Muscle of back (tissue), 11 donors: Measurements from ENCODE around the gene PPP2R3A. TPM values are rescaled to one million over a fixed set of nuclear protein-coding genes. Genes with fewer than 3 reads are reported as not detected.
A peak's percentile ranks its signal among the peaks of the same experiment; 100 is the strongest.
"Not testable (repeated sequence)": the region's sequence is repeated elsewhere in the genome, so short reads cannot be mapped to it uniquely, and the experiment has no call there.

Experiments used
- DNase-seq, 3 donors: peaks; one replicate each; pipeline versions ENCODE4 v3.0.0 to v3.0.0-alpha.2; 2013
- polyA plus RNA-seq, 10 donors: library from polyadenylated mRNA; unstranded; fragments of 120-200 nt; gene quantifications; one replicate each; pipeline ENCODE4 v1.2.1, GENCODE V29; 2013; ENCODE audit not compliant: insufficient read length in 10 of 10

Gene PPP2R3A
- polyA plus RNA-seq, 10 donors: 32.6 to 82.8 (median 53.3) TPM

DNA sequence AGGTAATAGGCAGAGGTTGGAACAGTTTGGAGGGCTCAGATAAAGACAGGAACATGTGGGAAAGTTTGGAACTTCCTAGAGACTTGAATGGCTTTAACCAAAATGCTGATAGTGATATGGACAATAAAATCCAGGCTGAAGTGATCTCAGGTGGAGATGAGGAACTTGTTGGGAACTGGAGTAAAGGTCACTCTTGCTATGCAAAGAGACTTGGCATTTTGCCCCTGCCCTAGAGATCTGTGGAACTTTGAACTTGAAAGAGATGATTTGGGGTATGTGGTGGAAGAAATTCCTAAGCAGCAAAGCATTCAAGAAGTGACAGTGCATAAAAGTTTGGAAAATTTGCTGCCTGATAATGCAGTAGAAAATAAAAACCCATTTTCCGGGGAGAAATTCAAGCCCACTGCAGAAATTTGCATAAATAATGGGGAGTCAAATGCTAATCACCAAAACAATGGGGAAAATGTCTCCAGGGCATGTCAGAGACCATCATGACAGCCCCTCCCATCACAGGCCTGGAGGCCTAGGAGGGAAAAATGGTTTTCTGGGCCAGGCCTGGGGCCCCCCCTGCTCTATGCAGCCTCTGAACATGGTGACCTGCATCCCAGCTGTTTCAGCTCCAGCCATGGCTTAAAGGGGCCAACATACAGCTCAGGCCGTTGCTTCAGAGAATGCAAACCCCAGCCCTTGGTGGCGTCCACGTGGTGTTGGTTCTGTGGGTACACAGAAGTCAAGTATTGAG, 118.3 kb downstream of the PPP2R3A start:
- not testable (repeated sequence) for DNase-seq

DNA sequence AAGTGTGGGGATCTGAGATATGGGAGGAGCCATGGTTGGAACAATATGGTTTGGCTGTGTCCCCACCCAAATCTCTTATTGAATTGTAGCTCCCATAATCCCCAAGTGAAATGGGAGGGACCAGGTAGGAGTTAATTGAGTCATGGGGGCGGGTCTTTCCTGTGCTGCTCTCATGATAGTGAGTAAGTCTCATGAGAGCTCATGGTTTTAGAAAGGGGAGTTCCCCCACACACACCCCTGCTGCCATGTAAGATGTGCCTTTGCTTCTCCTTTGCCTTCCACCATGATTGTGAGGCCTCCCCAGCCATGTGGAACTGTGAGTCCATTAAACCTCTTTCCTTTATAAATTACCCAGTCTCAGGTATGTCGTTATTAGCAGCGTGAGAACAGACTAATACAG, 119.5 kb downstream of the PPP2R3A start:
- not testable (repeated sequence) for DNase-seq

DNA sequence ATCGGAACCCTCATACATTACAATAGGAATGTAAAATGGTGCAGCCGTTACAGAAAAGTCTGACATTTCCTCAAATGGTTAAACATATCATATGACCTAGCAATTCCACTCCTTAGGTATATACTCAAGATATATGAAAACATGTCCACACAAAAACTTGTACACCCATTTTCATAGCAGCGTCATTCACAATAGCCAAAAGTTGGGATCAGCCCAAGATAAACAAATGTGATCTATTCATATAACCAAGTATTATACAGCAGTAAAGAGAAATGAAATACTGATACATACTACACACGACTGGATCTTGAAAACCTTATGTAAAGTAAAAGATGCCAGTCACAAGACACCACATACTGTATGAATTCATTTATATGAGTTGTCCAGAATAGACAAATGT, 128.2 kb downstream of the PPP2R3A start:
- no peak for DNase-seq

DNA sequence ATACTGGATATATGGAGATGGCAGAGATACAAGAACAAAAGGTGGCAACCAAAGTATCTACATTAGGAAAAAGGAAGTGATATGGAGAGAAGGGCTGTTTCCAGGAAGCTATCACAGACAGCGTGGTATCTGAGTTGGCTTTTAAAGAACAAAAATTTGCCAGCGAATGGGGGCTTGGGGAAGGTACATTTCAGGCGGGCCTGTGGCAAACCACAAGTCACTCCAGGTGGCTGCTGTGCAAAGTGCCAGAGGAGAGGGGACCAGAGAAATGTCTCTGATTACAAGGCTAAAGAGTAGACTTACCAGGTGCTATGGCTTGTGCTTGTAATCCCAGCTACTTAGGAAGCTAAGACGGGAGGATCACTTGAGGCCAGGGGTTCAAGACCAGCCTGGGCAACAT, 139.5 kb downstream of the PPP2R3A start:
- DNase-seq: no peak

DNA sequence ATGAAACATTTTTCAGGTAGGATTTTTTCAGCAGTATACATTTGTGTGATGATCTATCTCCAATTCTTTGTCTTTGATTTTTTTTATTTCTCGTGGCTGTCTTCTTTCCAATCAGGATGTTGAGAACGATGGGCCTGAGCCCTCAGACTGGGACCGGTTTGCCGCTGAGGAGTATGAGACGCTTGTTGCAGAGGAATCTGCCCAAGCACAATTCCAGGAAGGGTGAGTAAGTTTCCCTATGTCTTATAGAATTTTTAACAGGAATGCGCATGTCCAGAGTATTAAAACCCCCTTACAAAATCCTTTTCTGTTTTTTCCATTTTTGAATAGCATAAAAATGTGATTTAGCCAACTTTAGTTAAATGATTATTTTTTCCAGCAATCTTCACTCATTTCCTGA, 140.6 kb downstream of the PPP2R3A start:
- DNase-seq: no peak

DNA sequence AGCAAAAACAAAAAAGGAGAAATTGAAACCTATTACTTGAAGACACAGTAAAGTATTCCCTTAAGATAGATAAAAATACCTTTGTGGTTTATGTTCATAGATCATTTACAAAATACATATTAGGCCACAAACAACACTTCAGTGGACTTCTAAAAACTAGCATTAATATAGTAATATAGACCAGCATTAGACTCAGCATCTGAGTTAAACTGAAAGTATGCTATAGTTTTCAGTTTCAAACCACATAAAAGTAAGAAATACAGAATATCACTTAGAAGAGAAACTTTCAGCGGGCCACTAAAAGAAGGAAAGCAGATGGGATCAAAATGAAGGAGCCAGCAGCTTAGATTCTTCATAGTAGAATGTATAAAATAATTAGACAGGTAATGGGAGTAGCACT, 144.0 kb downstream of the PPP2R3A start:
- no peak for DNase-seq

DNA sequence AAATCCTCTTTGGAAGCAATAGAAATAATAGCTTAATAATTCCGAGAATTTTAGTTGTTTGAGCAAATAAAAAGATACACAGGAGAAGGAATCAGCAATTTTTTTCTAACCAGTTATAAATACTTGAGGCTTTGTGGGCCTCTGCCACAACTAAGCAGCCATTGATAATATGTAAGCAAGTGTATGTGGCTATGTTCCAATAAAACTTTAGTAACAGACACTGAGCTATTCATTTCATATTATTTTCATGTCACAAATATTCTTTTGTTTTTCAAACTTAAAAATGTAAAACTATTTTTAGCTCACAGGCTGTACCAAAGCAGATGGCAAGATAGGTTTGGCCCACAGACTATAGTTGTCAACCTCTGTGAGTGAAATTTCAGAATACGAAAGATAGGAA, 145.0 kb downstream of the PPP2R3A start:
- no peak for DNase-seq

DNA sequence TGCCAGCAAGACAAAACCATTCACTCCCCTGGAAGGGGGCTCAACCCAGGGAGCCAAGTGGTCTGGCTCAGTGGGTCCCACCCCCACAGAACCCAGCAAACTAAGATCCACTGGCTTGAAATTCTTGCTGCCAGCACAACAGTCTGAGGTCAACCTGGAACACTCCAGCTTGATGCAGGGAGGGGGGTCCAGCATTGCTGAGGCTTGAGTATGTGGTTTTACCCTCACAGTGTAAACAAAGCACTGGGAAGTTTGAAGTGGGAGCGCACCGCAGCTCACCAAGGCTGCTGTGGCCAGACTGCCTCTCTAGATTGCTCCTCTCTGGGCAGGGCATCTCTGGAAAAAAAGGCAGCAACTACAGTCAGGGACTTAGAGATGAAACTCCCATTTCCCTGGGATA, 148.9 kb downstream of the PPP2R3A start:
- no peak for DNase-seq

DNA sequence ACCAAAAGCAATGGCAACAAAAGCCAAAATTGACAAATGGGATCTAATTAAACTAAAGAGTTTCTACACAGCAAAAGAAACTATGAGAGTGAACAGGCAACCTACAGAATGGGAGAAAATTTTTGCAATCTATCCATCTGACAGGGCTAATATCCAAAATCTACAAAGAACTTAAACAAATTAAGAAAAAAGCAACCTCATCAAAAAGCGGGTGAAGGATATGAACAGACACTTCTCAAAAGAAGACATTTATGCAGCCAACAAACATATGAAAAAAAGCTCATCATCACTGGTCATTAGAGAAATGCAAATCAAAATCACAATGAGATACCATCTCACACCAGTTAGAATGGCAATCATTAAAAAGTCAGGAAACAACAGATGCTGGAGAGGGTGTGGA, 153.8 kb downstream of the PPP2R3A start:
- DNase-seq: not testable (repeated sequence)

DNA sequence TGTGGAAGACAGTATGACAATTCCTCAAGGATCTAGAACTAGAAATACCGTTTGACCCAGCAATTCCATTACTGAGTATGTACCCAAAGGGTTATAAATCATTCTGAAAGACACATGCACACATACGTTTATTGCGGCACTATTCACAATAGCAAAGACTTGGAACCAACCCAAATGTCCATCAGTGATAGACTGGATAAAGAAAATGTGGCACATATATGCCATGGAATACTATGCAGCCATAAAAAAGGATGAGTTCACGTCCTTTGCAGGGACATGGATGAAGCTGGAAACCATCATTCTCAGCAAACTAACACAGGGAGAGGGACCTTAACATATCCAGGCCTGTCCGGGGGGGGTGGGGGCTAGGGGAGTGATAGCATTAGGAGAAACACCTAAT, 154.3 kb downstream of the PPP2R3A start:
- DNase-seq: not testable (repeated sequence)

DNA sequence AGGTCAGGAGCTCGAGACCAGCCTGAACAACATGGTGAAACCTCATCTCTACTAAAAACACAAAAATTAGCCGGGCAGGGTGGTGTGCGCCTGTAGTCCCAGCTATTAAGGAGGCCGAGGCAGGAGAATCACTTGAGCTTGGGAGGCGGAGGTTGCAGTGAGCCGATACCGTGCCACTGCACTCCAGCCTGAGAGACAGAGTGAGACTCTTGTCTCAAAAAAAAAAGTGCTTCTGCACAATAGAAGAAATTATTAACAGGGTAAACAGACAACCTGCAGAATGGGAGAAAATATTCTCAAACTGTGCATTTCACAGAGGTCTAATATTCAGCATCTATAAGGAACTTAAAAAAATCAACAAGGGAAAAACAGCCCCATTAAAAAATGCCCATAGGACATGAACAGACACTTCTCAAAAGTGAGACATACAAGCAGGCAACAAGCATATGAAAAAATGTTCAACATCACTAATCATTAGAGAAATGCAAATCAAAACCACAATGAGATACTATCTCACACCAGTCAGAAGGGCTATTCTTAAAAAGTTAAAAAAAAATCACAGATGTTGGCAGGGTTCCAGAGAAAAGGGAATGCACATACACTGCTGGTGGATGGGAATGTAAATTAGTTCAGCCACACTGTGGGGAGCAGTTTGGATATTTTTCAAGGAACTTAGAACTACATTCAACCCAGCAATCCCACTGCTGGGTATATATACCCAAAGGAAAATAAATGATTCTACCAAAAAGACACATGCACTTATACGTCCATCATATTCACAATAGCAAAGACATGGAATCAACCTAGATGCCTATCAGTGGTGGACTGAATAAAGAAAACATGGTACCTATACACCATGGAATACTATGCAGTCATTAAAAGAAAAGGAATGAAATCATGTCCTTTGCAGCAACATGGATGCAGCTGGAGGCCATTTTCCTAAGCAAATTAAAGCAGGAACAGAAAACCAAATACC, 155.1 kb downstream of the PPP2R3A start:
- DNase-seq: peak in 1 of 3 donors; percentile 41

DNA sequence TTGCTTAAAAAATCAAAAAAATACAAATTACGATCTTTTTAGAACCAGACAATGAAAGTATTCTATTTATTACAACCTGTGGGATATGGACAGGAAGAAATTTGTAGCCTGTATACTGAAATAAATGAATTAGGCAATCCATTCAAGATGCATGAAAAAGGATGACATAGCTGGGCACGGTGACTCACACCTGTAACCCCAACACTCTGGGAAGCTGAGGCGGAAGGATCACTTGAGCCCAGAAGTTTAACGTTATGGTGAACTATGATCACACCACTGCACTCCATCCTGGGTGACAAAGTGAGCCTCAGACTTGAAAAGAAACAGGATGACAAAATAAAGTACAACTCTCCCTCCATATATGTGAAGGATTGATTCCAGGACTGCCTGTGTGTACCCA, 156.5 kb downstream of the PPP2R3A start:
- DNase-seq: no peak

DNA sequence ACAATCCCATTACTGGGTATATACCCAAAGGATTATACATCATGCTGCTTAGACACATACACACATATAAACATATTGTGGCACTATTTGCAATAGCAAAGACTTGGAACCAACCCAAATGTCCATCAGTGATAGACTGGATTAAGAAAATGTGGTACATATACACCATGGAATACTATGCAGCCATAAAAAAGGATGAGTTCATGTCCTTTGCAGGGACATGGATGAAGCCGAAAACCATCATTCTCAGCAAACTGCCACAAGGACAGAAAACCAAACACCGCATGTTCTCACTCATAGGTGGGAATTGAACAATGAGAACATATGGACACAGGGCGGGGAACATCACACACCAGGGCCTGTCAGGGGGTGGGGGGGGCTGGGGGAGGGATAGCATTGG, 166.1 kb downstream of the PPP2R3A start:
- DNase-seq: not testable (repeated sequence)

DNA sequence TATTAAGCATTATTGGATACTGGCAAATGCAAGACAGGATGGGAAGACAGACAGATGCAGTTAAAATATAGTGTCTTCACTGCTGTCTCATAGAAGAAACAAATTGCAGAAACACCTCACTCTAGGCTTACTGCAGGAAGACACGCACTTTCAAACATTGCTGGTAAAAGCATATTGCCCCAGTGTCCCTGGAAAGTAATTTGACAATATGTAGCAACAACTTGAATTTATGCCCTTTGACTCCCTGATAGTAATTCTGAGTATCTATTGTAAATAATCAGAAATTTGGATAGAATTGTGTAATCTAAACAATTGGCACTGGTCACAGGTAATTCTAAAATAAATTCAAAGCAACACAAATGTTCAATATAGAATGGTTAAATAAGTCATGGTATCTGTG, 168.6 kb downstream of the PPP2R3A start:
- DNase-seq: no peak

DNA sequence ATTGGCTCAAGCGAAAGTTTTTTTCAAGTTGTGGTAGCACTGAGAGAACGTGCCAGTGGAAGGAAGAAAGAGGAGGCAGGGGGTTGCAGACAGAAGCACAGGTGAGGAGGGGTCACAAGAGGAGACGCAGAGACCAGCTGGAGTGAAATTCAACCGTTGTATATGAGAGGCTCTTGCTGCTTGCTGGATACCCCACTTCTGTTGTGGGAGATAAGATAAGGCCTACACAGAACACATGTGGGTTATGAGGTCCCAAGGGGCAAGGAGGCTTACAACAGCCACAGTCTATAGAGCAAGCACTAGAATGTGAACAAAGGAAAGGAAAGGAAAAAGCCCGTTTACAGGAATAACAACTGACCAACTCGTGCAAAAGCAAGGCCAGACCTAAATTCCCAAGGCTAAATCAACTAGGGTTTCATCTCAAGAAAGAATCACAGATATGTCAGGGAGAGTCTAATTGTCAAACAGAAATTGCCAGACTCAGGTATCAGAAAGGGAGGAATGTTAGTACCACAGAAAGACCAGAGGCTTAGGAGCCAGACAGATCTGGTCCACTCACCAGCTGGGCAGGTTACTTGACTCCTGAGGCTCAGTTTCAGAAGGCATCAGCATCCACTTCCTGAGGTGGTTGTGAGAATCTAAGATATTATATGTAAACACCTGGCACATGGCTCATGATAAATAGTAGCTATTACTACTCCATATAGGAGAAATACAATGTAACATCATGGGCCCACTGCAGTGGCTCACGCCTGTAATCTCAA, 169.7 kb downstream of the PPP2R3A start:
- DNase-seq: no peak

DNA sequence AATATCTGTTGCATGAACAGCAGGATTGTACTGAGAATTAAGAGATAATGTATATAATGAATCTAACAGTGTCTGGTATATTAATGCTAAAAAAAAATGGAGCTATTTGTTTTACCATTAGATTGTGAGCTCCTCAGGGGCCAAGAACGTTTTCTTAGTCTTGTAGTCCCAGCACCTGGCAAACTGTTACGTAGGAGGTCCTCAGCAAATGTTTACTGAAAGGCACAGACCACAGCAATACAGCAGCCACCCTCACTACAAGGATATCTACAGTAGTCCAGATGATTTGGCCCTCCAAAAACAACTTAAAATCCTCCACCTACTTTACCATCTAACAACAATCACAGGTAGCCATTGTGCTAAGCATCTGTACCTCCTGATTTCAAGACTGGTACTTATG, 170.9 kb downstream of the PPP2R3A start:
- DNase-seq: no peak

DNA sequence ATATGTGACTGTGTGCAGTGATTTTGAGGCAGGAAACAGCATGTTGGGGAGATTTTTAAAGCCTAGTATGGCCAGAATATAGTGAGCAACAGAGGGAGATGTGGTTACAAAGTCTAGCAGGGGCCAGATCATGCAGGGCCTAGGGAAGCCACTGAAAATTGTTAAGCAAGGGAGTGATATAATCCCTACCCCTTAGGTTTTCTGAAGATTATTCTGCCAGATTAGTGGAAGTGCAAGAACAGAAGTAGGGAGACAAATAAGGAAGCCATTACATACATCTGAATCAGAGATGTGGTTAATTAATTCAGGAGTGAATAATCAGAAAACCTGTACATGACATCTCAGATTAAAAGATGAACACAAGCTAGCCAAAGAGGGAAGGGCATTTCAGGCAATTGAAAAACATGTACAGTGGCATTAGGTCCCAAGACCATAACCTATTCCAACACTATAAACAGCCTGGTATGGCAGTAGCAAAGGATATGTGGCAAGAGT, 175.8 kb downstream of the PPP2R3A start:
- DNase-seq: no peak

DNA sequence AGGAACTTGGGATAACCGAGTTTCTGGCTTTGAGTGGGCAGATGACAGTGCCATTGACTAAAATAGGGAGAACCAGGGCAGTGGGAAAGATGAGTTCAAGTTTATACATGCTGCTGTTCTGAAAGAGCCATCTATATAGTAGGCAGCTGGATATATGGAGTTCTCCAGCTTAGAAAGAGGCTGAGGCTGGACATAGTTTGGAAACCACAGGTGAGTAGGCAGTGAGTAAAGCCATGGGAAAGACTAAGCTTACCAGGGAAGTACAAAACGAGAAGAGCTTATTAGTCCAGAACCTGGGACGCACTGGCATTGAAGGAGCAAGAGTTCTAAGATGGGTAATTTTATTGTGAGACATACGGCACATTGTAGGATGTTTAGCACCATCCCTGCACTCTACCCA, 176.4 kb downstream of the PPP2R3A start:
- no peak for DNase-seq

DNA sequence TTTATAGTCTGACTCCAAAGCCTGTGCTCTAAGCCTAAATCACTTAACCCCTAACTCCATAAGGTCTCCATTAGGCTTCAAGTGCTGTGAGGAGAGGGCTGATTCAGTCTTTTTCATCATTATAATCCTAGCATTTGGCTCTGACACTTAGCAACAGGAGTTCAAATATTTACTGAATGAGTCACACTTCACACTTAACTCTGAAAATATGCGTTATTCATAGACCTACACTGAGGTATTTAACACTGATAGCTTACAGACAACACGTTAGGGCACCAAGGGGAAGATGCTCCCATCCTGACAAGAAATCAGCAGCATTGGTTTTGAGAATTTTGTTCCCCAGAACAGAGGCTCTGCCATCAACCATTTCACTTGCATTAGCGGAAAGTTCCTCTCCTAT, 177.1 kb downstream of the PPP2R3A start:
- peak in 2 of 3 donors; percentile 15 to 84 for DNase-seq

DNA sequence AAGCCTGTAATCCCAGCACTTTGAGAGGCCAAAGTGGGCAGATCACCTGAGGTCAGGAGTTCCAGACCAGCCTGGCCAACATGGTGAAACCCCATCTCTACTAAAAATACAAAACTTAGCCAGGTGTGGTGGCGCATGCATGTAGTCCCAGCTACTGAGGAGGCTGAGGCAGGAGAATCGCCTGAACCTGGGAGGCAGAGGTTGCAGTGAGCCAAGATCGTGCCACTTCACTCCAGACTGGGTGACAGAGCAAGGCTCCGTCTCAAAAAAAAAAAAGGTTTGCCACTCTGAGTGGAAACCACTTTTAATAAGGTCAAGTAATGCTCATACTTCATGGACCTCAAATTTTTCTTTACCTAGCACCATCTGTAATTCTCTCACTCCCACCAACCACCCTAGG, 178.9 kb downstream of the PPP2R3A start:
- DNase-seq: not testable (repeated sequence)

DNA sequence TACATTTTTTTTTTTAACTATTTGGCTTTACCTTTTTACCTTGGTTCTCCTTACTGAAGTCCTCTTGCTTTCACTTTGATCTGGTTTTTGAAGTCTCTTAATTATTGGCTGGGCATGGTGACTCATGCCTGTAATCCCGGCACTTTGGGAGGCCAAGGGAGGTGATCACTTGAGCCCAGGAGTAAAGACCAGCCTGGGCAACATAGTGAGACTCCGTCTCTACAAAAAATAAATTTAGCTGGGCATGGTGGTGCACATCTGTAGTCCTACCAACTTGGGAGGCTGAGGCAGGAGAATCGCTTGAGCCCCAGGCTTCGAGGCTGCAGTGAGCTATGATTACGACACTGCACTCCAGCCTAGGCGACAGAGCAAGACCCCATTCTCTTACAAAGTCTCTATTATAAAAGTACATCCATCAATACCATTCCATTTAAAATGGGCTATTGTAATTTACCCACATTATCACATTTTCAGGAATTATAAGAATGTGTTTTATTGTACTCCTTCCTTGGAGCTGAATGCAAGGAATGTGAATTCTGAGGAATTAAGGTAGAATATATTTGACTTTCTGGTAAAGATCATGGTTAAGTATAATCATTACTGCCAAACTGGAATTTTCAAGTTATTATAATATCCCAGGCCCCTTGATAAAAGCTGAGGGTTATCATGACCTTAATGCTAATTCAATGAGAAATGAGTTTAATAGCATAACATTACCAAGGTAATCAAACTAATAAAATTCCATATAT, 181.6 kb downstream of the PPP2R3A start:
- DNase-seq: no peak
